ENCODE measurements around the gene NEK9. TPM values are rescaled to one million over a fixed set of nuclear protein-coding genes. Genes with fewer than 3 reads are reported as not detected.

NEK9 gene
- polyA plus RNA-seq, 1 experiment: 82.3 TPM

GRCh38 chr14:75126121-75126544, 715 bp downstream of the NEK9 start:
- H3K27ac ChIP-seq (ENCODE audit: low read depth, low read length): peak overlapping the region; percentile 47
- ChIA-PET CTCF (interaction anchor here (0.7 to 0.9 kb wide), 3 partner anchors 178 to 182 kb away, joined by 3 read pairs; no protein-coding TSS in a partner anchor), POLR2A (interaction anchor here (0.6 to 2.0 kb wide), 6 partner anchors 77 to 349 kb away, joined by 3 to 7 read pairs (median 4); no protein-coding TSS in a partner anchor)
- peak overlapping the region; percentile 72 for H3K4me3 ChIP-seq (ENCODE audit: low read depth, low read length)
- DNase-seq (ENCODE audit: low read depth, low spot score): no peak
- H3K27me3 ChIP-seq (ENCODE audit: control insufficient read depth, insufficient read depth, low read length): no peaks in the 10 kb centered on the region
- TF ChIP-seq CTCF (IDR thresholded peaks at IDR 0.05; ENCODE audit: low read depth, low read length): no peak
- no peaks in the 10 kb centered on the region for H3K9me3 ChIP-seq (ENCODE audit: control insufficient read depth, insufficient read depth, low read length)

DNA sequence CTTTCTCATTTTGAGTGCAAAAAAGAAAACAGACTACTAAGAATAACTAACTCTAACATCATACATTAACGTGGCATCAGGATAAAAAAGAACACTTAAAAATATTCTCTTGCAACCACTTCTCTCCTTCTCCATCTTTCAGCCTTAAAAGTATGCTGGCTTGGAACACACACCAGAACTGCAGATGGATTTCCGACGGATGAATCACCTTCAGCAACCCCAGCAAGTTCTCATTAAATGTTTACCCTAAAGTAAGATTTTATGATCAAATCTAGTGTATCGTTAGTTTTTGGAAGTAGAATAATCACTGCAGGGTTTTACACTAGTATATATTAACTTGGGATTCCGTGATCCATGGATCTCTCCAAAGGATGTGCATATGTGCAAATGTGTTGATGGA, 1.2 kb downstream of the NEK9 start:
- no peak for DNase-seq (ENCODE audit: low read depth, low spot score)
- ChIA-PET CTCF (interaction anchor here (0.6 to 1.3 kb wide), 3 partner anchors 177 to 178 kb away, joined by 3 to 6 read pairs (median 3); no protein-coding TSS in a partner anchor), POLR2A (no interaction called here)
- Histone ChIP-seq H3K9me3 (ENCODE audit: control insufficient read depth, insufficient read depth, low read length) (no peaks in the 10 kb centered on the region), H3K27me3 (ENCODE audit: control insufficient read depth, insufficient read depth, low read length) (no peaks in the 10 kb centered on the region), H3K27ac (ENCODE audit: low read depth, low read length) (peak overlapping the region; percentile 47), H3K4me3 (ENCODE audit: low read depth, low read length) (peak overlapping the region; percentile 72)
- no peak for TF ChIP-seq CTCF (IDR thresholded peaks at IDR 0.05; ENCODE audit: low read depth, low read length)

DNA sequence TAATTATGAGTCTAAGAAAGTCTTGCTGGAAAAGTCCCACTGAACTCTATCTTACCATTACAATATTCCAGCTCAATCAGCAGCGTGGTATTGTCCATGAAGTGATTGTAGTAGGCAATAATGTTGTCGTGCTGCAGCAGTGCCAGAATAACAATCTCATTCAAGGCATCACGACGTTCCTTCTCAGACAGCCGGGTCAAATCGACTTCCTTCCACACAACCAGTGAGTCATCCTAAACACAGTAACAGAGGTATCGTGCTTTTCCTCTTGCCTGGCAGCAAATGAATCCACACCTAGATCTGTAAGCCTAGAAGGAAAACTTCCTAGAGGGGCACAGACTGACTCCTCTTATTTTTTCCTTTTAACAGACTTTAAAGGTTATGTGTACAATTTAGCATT, 2.9 kb downstream of the NEK9 start:
- ChIA-PET CTCF (no interaction called here), POLR2A (interaction anchor here (0.6 kb wide), 1 partner anchor 528 kb away, joined by 4 read pairs; no protein-coding TSS in a partner anchor)
- H3K27ac ChIP-seq (ENCODE audit: low read depth, low read length): no peak overlapping the region
- no peak for DNase-seq (ENCODE audit: low read depth, low spot score)
- TF ChIP-seq CTCF (IDR thresholded peaks at IDR 0.05; ENCODE audit: low read depth, low read length): no peak
- no peak overlapping the region for H3K4me3 ChIP-seq (ENCODE audit: low read depth, low read length)
- no peaks in the 10 kb centered on the region for H3K9me3 ChIP-seq (ENCODE audit: control insufficient read depth, insufficient read depth, low read length)
- no peaks in the 10 kb centered on the region for H3K27me3 ChIP-seq (ENCODE audit: control insufficient read depth, insufficient read depth, low read length)

GRCh38 chr14:75121552-75121951, 5.3 kb downstream of the NEK9 start:
- CTCF ChIA-PET: no interaction called here
- H3K27me3 ChIP-seq (ENCODE audit: control insufficient read depth, insufficient read depth, low read length): no peaks in the 10 kb centered on the region
- no peak overlapping the region for H3K27ac ChIP-seq (ENCODE audit: low read depth, low read length)
- DNase-seq (ENCODE audit: low read depth, low spot score): no peak
- H3K4me3 ChIP-seq (ENCODE audit: low read depth, low read length): no peak overlapping the region
- TF ChIP-seq CTCF (IDR thresholded peaks at IDR 0.05; ENCODE audit: low read depth, low read length): no peak
- H3K9me3 ChIP-seq (ENCODE audit: control insufficient read depth, insufficient read depth, low read length): no peaks in the 10 kb centered on the region
- POLR2A ChIA-PET: no interaction called here

GRCh38 chr14:75120541-75121291, 6.1 kb downstream of the NEK9 start:
- Histone ChIP-seq H3K27me3 (ENCODE audit: control insufficient read depth, insufficient read depth, low read length) (no peaks in the 10 kb centered on the region), H3K4me3 (ENCODE audit: low read depth, low read length) (no peak overlapping the region), H3K27ac (ENCODE audit: low read depth, low read length) (no peak overlapping the region), H3K9me3 (ENCODE audit: control insufficient read depth, insufficient read depth, low read length) (no peaks in the 10 kb centered on the region)
- DNase-seq (ENCODE audit: low read depth, low spot score): no peak
- POLR2A ChIA-PET: no interaction called here
- TF ChIP-seq CTCF (IDR thresholded peaks at IDR 0.05; ENCODE audit: low read depth, low read length): no peak
- CTCF ChIA-PET: no interaction called here
